ENCODE data around the gene PCCA. TPM values are rescaled to one million over a fixed set of nuclear protein-coding genes. Genes with fewer than 3 reads are reported as not detected.

PCCA gene
- total and polyA plus RNA-seq, 2 of the 13 experiments (the other 11 are each of a cell fraction or from before 2014, with no cell fraction given): 15.0 to 32.2 TPM

DNA sequence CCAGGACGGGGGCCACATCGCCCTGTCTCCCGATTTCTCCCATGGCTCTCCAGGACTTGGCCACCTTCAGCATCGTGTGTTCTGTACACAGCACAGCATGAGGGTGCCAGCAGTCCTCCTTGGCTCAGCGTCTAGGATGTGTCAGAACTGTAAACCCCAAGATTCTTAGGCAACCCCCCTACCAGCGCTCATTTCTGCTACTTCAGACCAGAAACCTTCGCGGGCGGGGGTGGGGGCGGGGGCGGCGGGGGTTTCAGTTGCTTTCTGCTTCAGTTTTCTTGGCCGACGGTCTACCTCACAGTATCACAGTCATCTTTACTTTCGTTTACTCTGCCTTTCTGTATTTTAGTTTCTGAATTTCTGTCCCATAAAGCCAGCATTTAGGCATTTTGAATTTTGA lies 417.3 kb downstream of the PCCA start:
- no peak overlapping the region for H3K4me2 ChIP-seq (ENCODE audit: low read depth, low read length)
- no peak for FAIRE-seq
- H3K27me3 ChIP-seq (ENCODE audit: control insufficient read depth in 1 of 2, insufficient read depth in 2 of 2, low read length in 2 of 2): no peaks in the 10 kb centered on the region
- H3K36me3 ChIP-seq (replicated peaks in 1 of 2; ENCODE audit: control insufficient read depth in 1 of 2, insufficient read depth in 2 of 2, low read length in 2 of 2): no peaks in the 10 kb centered on the region
- H3K9ac ChIP-seq (ENCODE audit: insufficient read depth, low read depth, low read length): no peak overlapping the region
- in situ Hi-C loops (cut with HindIII; ENCODE audit: extremely low pct_ligation_motif_present, low pct_unique_long_range_greater_than_20kb): no loop called here
- DNase-seq (ENCODE audit: low spot score): no peak
- no peak for TF ChIP-seq ZFP1 (CRISPR knock-in tag; IDR thresholded peaks at IDR 0.05)
- TF ChIP-seq CBX1 (IDR thresholded peaks at IDR 0.05; ENCODE audit: low read depth): no peak
- TF ChIP-seq, protein P1, sequence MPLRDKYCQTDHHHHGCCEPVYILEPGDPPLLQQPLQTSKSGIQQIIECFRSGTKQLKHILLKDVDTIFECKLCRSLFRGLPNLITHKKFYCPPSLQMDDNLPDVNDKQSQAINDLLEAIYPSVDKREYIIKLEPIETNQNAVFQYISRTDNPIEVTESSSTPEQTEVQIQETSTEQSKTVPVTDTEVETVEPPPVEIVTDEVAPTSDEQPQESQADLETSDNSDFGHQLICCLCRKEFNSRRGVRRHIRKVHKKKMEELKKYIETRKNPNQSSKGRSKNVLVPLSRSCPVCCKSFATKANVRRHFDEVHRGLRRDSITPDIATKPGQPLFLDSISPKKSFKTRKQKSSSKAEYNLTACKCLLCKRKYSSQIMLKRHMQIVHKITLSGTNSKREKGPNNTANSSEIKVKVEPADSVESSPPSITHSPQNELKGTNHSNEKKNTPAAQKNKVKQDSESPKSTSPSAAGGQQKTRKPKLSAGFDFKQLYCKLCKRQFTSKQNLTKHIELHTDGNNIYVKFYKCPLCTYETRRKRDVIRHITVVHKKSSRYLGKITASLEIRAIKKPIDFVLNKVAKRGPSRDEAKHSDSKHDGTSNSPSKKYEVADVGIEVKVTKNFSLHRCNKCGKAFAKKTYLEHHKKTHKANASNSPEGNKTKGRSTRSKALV (CRISPR knock-in tag; IDR thresholded peaks at IDR 0.05): no peak
- TF ChIP-seq PPARG (CRISPR knock-in tag; conservative IDR thresholded peaks at IDR 0.05): no peak
- TF ChIP-seq SP4 (CRISPR knock-in tag; IDR thresholded peaks at IDR 0.05): no peak
- TF ChIP-seq ZBTB20 (CRISPR knock-in tag; IDR thresholded peaks at IDR 0.05; ENCODE audit: borderline replicate concordance, low read depth): no peak
- no peak for TF ChIP-seq NRL (CRISPR knock-in tag; IDR thresholded peaks at IDR 0.05; ENCODE audit: borderline replicate concordance)
- TF ChIP-seq SNAI1 (CRISPR knock-in tag; IDR thresholded peaks at IDR 0.05; ENCODE audit: borderline replicate concordance): no peak
- no peaks in the 10 kb centered on the region for H4K20me1 ChIP-seq (ENCODE audit: insufficient read depth, low read length)
- H3K27ac ChIP-seq (ENCODE audit: extremely low read length, insufficient read depth, low read length): no peak overlapping the region
- intact Hi-C loops (cut with micrococcal nuclease; ENCODE audit: unreplicated experiment): no loop called here
- no peak overlapping the region for H3K4me3 ChIP-seq (replicated peaks in 1 of 3; ENCODE audit: insufficient read depth in 1 of 3, low read depth in 2 of 3, low read length in 3 of 3)
- H3K9me3 ChIP-seq (ENCODE audit: low read length): no peaks in the 10 kb centered on the region
- 98% methylated on average over 15 of the region's 15 CpGs for WGBS (ENCODE audit: low lambda C conversion rate)
- ChIA-PET POLR2A (no interaction called here), CTCF (ENCODE audit: low intra/inter-chr PET ratio, low total read pairs) (no interaction called here)
- no peak for ATAC-seq
- no peaks in the 10 kb centered on the region for H3K79me2 ChIP-seq (ENCODE audit: insufficient read depth, low read length)
- H2AFZ ChIP-seq (ENCODE audit: low read length): no peak overlapping the region
- no TSS peak for BruUV-seq (replicated peaks)
- H3K4me1 ChIP-seq (ENCODE audit: insufficient read depth, low read length): no peaks in the 10 kb centered on the region
